ENCODE measurements around the gene RPN2. TPM values are rescaled to one million over a fixed set of nuclear protein-coding genes. Genes with fewer than 3 reads are reported as not detected.
A peak's percentile ranks its signal among the peaks of the same experiment; 100 is the strongest.

Gene RPN2
- total and polyA plus RNA-seq, 2 donors (not counting 1 experiment from before 2014, with no cell fraction given), result 80.2 to 87.3 TPM

GRCh38 chr20:37190354-37191112 is 11.4 kb downstream of the RPN2 start:
- no peaks in the 10 kb centered on the region for H3K27me3 Mint-ChIP-seq
- no peak overlapping the region for H3K4me3 ChIP-seq (ENCODE audit: control extremely low read depth in 1 of 5, extremely low read depth in 1 of 5, insufficient read depth in 1 of 5, low read depth in 2 of 5, low read length in 4 of 5)
- DNase-seq (no peak), ATAC-seq (ENCODE audit: low read depth) (no peak)
- POLR2A ChIA-PET, result interaction anchor here (0.6 to 2.0 kb wide), 2 partner anchors 12 to 140 kb away, joined by 6 to 8 read pairs; partner anchors contain the start of genes MROH8 and RPN2
- H3K4me1 Mint-ChIP-seq, result peaks cover 47% of the 10 kb centered on the region
- H3K79me2 ChIP-seq (ENCODE audit: control insufficient read depth, insufficient read depth, low read length), result peaks cover 83% of the 10 kb centered on the region
- H3K36me3 ChIP-seq (replicated peaks in 1 of 2; ENCODE audit: control extremely low read depth in 1 of 2, control insufficient read depth in 1 of 2, extremely low read depth in 1 of 2, insufficient read depth in 2 of 2, low read length in 1 of 2), result peaks cover 0 to 42% of the 10 kb centered on the region in 2 experiments
- no peaks in the 10 kb centered on the region for H3K9me3 Mint-ChIP-seq (ENCODE audit: insufficient read depth)
- peak overlapping the region in 1 of 2 donors; percentile 47 for H3K27ac ChIP-seq (ENCODE audit: low read length in 2 of 2)
- no peak overlapping the region for H2AFZ ChIP-seq (ENCODE audit: insufficient read depth, low read depth, low read length, poor library complexity, severe bottlenecking)
- peaks cover 18 to 37% of the 10 kb centered on the region in 2 donors for H3K4me1 ChIP-seq (ENCODE audit: control insufficient read depth in 2 of 2, insufficient read depth in 2 of 2, low read length in 2 of 2)
- H3K27ac Mint-ChIP-seq, result peak overlapping the region; percentile 61
- TF ChIP-seq, protein P1, sequence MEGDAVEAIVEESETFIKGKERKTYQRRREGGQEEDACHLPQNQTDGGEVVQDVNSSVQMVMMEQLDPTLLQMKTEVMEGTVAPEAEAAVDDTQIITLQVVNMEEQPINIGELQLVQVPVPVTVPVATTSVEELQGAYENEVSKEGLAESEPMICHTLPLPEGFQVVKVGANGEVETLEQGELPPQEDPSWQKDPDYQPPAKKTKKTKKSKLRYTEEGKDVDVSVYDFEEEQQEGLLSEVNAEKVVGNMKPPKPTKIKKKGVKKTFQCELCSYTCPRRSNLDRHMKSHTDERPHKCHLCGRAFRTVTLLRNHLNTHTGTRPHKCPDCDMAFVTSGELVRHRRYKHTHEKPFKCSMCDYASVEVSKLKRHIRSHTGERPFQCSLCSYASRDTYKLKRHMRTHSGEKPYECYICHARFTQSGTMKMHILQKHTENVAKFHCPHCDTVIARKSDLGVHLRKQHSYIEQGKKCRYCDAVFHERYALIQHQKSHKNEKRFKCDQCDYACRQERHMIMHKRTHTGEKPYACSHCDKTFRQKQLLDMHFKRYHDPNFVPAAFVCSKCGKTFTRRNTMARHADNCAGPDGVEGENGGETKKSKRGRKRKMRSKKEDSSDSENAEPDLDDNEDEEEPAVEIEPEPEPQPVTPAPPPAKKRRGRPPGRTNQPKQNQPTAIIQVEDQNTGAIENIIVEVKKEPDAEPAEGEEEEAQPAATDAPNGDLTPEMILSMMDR (IDR thresholded peaks at IDR 0.05), result no peak
- no peak for TF ChIP-seq EZH2 (IDR thresholded peaks at IDR 0.05; ENCODE audit: borderline replicate concordance, insufficient read depth, low read depth, low read length, poor library complexity, severe bottlenecking)
- H3K9ac ChIP-seq (ENCODE audit: low read length), result no peak overlapping the region
- CTCF ChIA-PET, result interaction anchor here (0.6 to 17.7 kb wide), 12 partner anchors 8 to 342 kb away, joined by 3 to 307 read pairs (median 8); partner anchors contain the start of genes BLCAP, MROH8 and RPN2
- peaks cover 49% of the 10 kb centered on the region for H4K20me1 ChIP-seq (ENCODE audit: control insufficient read depth, insufficient read depth, low read length, poor library complexity, severe bottlenecking)
- no peaks in the 10 kb centered on the region for H3K9me3 ChIP-seq (ENCODE audit: control extremely low read depth in 1 of 3, control insufficient read depth in 2 of 3, insufficient read depth in 1 of 3, low read length in 2 of 3)
- intact Hi-C loops (cut with micrococcal nuclease), result loop anchor here (10.0 kb wide), 1 partner anchor 804 kb away; no protein-coding TSS in a partner anchor
- H3K4me2 ChIP-seq (replicated peaks; ENCODE audit: low read depth, low read length, poor library complexity, severe bottlenecking), result no peak overlapping the region
- H3K27me3 ChIP-seq (replicated peaks in 1 of 4; ENCODE audit: control extremely low read depth in 1 of 4, control insufficient read depth in 3 of 4, insufficient read depth in 4 of 4, low read length in 3 of 4), result no peaks in the 10 kb centered on the region
- no peak overlapping the region for H3K4me3 Mint-ChIP-seq
- 100% methylated on average over 2 of the region's 9 CpGs for WGBS (ENCODE audit: insufficient coverage)

Data from B cell (primary cell).